Spleen (tissue), 7 donors: ENCODE results near the gene YKT6.

Source experiments
- CTCF ChIP-seq, 11 experiments: fragments of 200-600 bp in 7 of 11; fragments of 450-650 bp in 4 of 11; sonication (generic) in 4 of 11; IDR thresholded peaks in 8 of 11; conservative IDR thresholded peaks in 3 of 11; 1 replicate in 7 of 11; 2 replicates in 4 of 11; pipeline versions ENCODE4 v1.4.0 to v1.8.0; 2016 to 2021; ENCODE audit warnings: antibody characterized with exemption in 11 of 11, inconsistent platforms in 4 of 11, mild to moderate bottlenecking in 1 of 11
- POLR2A ChIP-seq, 3 donors: fragments of 450-650 bp; IDR thresholded peaks; one replicate each; pipeline ENCODE4 v1.5.1; 2017; ENCODE audit warnings: antibody characterized with exemption in 3 of 3, mild to moderate bottlenecking in 1 of 3
- donor health status: DM: no; HTN: no; CAD: no; lungs with moderate emphysema.
- donor health status: DM: no; HTN: no; CAD: no.
- donor health status: DM: no; HTN: no; CAD: no.

GRCh38 chr7:44151956-44152355 is 48.8 kb upstream of the YKT6 start:
- TF ChIP-seq CTCF (IDR thresholded peaks at IDR 0.05 in 8 of 11, conservative IDR thresholded peaks at IDR 0.05 in 3 of 11) (no peak), POLR2A (IDR thresholded peaks at IDR 0.05) (no peak)
